ENCODE data around the gene CCDC141.
"Not testable (repeated sequence)": the region's sequence is repeated elsewhere in the genome, so short reads cannot be mapped to it uniquely, and the experiment has no call there.

Gene CCDC141, protein sequence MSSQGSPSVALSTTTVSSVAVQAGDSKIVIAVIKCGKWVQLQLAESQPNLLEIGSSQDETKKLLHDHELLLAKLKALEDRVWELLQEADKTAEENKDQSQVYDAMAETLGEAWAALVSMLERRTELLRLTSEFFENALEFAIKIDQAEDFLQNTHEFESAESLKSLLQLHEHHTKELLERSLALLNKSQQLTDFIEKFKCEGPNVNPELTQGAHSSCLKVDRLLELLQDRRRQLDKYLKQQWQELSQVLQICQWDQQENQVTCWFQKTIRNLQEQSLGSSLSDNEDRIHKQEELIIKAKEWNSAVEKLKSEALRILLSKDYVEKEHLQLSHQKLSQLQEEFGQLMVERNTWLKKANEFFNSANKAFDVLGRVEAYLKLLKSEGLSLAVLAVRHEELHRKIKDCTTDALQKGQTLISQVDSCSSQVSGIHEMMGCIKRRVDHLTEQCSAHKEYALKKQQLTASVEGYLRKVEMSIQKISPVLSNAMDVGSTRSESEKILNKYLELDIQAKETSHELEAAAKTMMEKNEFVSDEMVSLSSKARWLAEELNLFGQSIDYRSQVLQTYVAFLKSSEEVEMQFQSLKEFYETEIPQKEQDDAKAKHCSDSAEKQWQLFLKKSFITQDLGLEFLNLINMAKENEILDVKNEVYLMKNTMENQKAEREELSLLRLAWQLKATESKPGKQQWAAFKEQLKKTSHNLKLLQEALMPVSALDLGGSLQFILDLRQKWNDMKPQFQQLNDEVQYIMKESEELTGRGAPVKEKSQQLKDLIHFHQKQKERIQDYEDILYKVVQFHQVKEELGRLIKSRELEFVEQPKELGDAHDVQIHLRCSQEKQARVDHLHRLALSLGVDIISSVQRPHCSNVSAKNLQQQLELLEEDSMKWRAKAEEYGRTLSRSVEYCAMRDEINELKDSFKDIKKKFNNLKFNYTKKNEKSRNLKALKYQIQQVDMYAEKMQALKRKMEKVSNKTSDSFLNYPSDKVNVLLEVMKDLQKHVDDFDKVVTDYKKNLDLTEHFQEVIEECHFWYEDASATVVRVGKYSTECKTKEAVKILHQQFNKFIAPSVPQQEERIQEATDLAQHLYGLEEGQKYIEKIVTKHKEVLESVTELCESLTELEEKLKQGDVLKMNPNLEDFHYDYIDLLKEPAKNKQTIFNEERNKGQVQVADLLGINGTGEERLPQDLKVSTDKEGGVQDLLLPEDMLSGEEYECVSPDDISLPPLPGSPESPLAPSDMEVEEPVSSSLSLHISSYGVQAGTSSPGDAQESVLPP (N-terminal part only)

DNA sequence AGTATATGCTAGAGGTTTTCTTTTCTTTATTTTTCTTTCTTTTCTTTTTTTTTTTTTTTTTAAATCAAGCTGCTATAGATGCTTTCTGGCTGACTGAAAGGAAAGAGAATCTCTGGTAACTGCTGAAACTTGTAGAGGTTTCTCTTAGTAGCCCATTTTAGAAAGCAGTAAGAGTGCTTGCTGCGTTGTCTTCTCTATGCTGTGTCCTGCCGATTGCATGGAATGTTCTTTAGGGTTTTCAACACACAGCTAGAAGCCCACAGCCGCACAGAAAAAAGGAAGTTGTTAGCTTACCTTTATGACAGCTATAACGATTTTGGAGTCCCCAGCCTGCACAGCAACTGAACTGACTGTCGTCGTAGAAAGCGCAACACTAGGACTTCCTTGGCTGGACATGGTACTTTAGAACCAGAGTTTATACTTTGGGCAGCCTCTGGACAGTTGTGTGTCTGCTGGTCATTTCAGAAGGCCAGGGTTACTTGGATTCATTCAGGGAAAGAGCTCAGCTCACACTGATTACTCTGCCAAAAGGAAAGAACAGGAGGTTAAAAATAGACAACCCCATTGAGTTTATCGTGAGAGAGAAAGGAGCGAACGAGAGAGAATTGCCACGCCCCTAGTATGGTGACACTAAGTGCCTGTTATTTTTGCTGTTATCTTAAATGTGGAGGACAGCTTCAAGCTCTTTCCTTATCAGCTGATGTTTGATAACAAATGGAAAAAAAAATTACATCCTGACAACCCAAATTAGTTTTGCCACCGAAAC lies at the start of gene CCDC141:
TSS of gene CCDC141 (minus strand) at position 592 of the 766 bp plus-strand sequence. CDS start at position 396, 196 bp downstream.
- DNase-seq: peak in 1 of 2 experiments; percentile 11

DNA sequence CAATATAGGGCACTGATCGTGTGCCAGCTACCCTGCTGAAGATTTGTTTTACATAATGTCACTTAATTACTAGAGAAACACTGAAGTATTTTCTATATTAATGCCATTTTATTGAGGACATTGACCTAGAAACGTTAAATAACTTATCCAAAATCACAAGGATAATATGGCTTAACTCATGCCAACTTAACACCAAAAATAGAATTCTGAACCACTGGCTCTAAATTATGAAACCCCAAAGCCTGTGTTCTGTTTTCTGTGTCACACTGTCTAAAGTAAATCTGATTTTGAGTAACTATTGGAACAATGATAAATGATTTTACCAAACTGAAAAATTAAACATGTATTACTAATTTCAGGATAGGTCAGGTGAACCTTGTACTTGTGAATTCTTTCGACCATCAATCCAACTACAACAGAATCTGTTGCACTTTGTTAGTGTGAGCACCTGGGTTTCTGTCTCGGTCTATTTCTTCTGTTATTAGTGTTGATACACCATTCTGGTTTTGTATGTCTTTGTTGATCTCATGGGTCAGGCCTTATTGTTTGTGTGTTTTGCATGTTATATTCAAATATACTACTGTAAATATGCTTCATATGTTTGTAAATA lies 48.2 kb upstream of the CCDC141 start:
- DNase-seq: no peak

DNA sequence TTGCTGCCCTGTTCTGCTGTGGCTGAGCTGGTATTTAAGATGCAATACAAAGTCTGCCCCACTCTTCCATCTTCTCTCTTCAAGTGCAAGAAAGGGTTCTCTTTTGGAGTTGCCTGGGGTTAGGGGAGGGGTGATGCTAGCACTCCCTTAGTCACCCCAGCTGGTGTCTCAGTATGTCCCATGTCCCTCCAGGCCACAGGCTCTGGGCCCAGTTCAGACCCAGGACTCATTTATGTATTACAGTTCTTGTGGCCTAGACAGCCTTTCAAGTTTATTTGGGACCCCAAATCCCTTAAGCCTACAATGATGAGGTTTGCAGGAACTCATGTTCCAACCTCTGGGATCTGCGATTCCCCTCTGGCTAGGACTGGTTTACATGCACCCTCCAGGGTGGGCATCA lies 47.2 kb upstream of the CCDC141 start:
- no peak for DNase-seq

DNA sequence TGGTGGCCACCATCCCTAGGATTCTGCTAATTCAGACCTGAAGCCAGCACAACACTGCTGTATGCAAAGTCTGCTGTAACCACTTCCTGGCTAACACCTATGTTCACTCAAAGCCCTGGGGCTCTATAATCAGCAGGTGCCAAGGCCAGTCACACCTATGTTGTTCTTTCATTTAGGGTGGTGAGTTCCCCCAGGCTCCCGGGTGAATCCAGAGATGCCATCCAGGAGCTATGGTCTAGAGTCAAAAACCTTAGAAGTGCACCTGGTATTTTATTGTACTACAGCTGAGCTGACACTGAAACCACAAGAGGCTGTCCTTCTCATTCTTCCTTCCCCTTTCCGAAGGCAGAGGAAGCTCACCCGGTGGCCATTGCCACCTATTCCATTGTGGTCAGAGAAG lies 46.2 kb upstream of the CCDC141 start:
- no peak for DNase-seq

DNA sequence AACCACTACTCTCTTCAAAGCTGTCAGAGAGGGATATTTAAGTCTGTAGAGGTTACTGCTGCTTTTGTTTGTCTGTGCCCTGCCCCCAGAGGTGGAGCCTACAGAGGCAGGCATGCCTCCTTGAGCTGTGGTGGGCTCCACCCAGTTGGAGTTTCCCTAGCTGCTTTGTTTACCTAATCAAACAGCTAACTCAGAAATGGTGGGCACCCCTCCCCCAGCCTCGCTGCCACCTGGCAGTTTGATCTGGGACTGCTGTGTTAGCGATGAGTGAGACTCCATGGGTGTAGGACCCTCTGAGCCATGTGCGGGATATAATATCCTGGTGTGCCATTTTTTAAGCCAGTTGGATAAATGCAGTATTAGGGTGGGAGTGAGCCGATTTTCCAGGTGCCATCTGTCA lies 43.0 kb upstream of the CCDC141 start:
- DNase-seq: not testable (repeated sequence)

DNA sequence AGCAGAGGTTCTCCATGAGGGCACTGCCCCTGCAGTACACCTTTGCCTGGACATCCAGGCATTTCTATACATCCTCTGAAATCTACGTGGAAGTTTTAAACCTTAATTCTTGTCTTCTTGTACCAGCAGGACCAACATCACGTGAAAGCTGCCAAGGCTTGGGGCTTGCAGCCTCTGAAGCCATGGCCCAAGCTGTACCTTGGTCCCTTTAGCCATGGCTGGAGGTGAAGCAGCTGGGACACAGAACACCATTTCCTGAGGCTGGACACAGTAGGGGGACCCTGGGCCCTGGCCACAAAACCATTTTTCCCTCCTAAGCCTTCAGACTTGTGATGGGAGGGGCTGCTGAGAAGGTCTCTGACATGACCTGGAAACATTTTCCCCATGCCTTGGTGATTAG lies 32.8 kb upstream of the CCDC141 start:
- no peak for DNase-seq

DNA sequence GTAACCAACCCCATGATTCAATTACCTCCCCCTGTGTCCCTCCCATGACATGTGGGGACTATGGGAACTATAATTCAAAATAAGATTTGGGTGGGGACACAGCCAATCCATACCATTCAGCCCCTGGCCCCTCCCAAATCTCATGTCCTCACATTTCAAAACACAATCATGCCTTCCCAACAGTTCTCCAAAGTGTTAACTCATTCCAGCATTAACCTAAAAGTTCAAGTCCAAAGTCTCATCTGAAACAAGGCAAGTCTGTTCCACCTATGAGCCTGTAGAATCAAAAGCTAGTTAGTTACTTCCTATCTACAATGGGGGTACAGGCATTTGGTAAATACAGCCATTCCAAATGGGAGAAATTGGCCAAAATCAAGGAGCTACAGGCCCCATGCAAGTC lies 32.0 kb upstream of the CCDC141 start:
- no peak for DNase-seq

DNA sequence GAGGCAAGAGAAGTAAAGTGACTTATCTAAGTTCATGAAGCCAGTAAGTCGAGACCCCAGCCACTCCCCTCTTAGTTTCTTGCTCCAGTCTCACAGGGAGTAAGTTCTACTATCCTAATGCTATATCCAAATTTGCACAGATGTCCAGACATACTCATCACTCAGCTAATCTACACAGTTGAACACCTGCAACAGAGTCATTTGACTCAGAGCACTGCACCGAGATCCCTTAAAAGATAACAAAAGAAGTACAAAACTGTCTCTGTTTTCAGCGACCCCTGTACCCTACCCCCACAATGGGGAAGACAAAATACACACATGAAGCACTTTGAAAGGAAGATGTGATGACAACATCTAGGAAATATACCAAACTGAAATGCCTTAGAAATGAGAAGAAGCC lies 22.6 kb upstream of the CCDC141 start:
- no peak for DNase-seq

DNA sequence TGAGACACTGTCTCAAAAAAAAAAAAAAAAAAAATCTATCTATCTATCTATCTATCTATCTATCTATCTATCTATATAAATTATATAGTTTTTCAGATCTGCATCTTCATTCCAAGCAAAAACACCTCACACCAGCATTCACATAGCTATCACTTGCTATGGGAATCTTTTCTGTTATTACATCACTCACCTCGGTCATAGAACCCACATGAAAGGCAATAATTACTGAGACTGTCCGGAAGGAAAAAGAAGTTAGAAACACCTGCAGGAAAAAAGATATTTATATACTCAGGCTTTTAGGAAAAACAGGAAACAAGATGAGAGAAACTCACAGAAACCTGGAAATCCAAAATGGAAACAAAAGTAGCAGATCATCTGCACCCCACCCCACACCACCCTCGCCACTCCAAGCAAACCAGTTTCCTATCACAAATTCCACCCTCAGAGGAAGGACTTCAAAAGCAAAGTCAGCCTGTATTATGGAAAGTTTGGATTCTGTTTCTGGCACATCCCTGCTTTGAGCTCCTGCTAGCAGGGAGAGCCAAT lies 21.9 kb upstream of the CCDC141 start:
- no peak for DNase-seq

DNA sequence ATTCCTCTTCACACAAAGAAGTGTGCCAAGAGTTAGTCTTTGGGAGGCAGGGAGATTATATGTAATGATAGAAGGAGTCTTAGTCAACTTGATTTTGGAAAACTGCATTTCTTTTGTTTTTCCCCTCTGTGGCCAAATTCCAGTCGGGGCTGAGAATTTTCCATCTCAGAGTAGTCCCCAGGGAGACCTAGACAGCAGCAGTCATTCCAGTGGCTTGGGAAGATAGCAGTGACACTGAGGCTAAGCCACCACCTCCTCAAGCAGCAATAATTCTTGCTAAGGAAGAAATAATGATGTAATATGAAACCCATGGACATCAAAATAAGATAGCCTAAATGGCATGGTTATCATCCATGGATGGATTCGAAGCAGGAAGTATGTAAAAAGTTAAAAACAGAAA lies 21.0 kb upstream of the CCDC141 start:
- no peak for DNase-seq

DNA sequence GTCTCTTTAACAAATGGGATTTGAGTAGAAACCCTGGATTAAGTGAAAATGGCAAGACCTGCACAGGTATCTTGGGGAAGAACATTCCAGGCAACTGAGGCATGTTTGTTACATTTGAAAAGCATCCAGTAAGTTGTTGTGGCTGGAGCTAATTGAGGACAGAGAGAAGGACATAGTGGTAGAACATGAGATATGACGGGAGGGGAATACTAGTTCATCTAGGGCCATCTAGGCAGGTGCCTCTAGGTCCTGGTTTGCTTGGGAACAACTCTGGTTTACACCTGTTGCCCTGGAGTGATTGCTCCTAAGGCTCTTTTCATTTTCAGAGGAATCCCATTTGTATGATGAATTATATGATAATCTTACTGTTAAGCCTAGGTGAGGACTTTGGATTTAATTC lies 19.7 kb upstream of the CCDC141 start:
- no peak for DNase-seq

DNA sequence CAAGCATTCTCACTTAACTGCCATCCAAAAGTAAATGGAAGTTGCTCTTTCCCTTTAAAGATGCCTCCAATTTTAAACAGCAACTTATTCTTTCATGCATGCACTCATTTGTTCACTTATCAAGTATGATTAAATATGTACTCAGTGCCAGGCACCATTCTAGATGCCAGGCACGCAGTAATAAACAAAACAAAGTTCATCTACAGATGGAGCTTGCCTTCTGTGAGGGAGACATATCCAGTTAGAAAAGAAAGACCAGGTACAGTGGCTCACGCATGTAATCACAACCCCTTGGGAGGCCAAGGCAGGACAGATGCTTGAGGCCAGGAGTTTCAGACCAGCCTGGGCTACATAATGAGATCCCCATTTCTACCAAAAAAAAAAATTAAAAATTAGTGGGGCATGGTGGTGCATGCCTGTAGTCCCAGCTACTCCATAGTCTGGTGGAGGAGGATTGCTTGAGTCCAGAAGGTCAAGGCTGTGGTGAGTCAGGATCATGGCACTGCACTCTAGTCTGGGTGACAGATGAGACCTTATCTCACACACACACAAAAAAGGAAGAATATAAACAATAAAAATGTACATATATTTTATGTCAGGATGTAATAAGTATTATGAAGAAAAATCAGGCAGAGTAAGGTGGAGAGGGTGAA lies 19.2 kb upstream of the CCDC141 start:
- DNase-seq: no peak

DNA sequence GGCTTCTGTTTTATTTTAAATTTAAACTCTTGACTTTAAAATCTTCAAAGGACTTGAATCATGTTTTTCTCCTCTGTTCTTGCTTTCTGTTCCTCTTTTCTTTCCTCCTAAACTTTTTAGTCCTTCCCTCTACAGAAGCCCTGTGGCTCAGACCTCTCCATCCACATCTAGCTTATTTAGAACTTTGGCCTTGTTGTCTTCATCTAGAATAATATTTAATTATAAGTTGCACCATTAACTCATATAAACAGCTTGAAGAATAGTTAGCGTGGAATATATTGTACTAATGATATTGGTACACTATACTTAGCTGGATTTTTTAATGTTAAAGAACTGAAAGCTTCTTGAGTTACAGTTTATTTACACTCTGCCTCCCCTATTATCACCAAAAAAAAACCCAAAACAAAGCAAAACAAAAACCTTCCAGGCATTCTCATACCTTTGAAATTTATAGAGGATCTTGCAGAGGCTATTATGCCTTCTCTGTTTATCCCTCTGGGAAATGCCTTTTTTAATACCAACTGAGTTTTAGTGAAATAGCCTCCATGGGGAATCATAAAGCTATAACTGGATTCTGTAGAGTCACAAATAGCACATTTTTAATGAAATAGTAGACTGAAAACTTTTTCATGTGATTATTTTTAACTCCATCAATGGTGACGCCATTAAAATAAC lies 9.2 kb upstream of the CCDC141 start:
- DNase-seq: no peak

DNA sequence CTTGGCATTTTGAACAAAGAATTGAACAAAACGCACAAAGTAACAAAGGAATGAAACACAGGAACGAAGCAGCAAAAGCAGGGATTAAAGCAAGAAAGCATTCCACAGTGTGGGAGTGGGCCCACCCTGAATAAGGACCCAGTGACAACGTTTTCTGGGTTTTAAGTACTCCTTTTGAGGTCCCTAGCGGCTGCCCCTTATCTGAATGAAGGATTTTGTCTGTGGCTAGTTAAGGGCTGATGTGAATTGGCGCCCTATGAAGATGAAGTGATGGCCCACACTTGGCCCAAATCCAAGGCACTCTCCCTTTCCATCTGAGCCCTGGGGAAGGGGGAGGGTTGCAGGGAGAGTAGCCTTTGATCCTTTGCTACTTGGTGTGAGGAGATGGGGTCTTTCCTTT lies 7.8 kb upstream of the CCDC141 start:
- no peak for DNase-seq

DNA sequence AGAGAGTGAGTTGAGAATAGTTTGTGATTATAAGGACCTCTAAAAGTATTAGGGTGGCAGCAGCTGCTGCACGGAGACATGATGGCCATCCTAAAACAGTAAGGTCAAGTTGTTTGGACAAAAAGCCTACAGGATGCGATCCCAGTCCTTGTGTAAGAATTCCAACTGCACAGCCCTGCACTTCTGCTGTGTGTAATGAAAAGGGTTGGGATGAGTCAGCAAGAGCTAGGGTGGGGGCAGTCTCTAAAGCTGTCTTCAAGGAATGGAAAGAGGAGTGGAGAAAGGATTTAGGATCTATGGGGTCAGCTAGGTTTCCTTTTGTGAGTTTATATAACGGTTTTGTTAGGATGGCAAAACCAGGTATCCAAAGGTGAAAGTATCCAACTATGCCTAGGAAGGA lies 3.6 kb upstream of the CCDC141 start:
- DNase-seq: not testable (repeated sequence)

DNA sequence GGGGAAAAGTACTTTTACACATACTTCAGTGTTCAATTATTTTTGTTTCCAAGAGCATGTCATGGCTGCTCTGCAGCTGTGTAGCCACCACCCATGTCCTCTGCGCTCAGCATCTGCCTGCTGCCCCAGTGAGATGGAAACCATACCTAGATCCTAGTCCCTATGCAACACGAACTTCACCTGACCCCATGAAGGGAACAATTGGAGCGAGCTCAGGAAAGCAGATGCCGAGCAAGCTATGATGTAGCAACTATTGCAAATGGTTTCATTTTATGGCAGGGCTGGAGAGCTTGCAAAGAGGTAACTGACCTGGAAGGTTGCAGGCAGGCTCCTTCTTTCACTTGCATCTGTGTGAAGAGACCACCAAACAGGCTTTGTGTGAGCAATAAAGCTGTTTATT lies 1.3 kb upstream of the CCDC141 start:
- DNase-seq: no peak

DNA sequence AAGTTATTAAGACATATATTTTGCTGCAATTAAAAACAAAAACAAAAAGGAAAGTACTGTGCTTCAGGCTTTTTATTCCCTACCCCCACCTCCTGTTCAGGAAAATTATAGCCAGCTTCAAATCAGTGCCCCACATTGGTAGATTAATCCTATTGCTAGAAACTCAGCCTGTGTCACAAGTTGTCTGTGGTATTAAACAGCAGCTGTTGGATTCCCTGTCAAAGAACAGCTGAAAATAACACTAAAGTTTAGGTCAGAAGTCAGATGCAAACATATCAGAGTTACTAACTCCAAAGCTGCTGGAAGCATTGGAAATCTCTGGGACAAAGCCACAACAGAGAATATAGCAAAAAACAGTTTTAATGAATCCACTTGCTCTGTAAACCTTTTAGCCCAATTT lies 818 bp upstream of the CCDC141 start:
- DNase-seq: no peak

DNA sequence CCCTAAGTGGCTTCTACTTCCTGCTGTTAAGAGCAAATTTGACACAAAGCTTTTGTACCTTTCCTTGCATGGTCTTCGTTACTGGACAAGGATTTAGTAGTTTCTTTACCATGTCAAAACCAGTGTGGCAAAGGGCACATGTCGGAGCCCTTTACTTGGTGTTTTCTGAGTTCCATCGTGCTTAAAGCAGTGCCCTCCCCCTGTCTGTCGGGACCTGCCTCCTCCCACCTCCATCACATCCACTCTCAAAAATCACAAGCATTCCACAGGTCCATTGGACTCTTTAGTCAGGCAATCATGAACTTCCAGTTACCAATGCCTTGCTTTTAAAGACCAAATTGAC lies 763 bp downstream of the CCDC141 start:
- no peak for DNase-seq

DNA sequence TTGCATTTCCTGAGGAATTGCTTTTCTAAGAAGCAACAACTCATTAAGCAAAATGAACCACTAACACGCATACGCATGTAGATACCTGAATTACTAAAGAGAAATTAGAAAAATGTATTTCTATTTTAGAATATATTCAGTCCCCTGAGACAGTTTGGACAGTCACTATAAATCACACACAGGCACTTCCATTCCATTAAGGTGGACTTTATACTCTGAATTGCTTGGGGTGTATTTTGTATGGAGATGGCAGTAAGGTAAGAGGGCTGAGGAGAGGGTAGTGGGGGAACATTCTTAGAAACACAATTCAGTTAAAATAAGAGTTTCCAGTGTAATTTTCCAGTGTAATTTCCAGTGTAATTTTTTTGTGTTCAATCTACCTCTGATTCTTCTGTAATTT lies 1.8 kb downstream of the CCDC141 start:
- no peak for DNase-seq

DNA sequence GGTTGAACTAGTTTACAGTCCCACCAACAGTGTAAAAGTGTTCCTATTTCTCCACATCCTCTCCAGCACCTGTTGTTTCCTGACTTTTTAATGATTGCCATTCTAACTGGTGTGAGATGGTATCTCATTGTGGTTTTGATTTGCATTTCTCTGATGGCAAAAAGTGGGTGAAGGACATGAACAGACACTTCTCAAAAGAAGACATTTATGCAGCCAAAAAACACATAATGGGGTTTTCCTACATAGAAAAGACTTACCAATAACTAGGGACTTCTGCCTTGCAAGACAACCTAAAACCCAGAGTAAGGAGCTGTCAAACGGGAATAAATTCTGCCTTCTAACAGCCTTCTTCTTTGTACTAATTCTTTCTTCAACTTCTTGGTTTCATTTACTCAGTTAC lies 4.3 kb downstream of the CCDC141 start:
- DNase-seq: not testable (repeated sequence)

DNA sequence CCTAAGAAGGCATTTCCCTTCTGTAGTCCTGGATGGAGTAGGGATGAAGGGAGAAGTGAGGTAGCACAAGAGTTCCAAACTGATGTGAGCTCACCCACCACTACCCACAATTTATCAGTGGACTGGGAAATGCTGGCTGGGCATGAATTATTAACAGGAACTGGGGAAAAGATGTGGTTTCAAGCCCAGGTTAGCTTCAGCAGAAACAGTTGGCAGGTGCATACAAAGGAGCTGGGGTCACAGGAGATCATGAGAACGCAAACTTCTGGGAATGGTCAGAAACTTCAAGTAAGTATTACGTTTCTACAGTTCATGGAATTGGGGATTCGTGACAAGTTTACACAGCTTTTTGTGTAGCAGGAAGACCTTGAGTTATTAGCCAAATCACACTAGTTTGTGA lies 5.4 kb downstream of the CCDC141 start:
- DNase-seq: no peak

Data from AML-193 (cell line).